Sigmoid colon (tissue), 4 donors: Measurements from ENCODE around the gene MAML3.

Experiments
- CTCF ChIP-seq, 4 experiments: fragments of 450-650 bp in 3 of 4; fragments of 200-600 bp in 1 of 4; IDR thresholded peaks; one replicate each; pipeline ENCODE4 v1.5.1; 2016 to 2019; ENCODE audit warnings: antibody characterized with exemption in 4 of 4, mild to moderate bottlenecking in 3 of 4, moderate library complexity in 2 of 4
- POLR2A ChIP-seq, 2 donors: fragments of 450-650 bp; IDR thresholded peaks; one replicate each; pipeline ENCODE4 v1.6.1; 2016; ENCODE audit warnings: antibody characterized with exemption in 2 of 2, mild to moderate bottlenecking in 2 of 2, moderate library complexity in 2 of 2
- POLR2AphosphoS5 ChIP-seq, 4 donors: sonication (generic); formaldehyde crosslinking; IDR thresholded peaks; one replicate each; pipeline ENCODE4 v1.6.1; 2017; ENCODE audit warnings: antibody characterized with exemption in 4 of 4

GRCh38 chr4:140027101-140027500 lies 126.9 kb downstream of the MAML3 start:
- TF ChIP-seq CTCF (IDR thresholded peaks at IDR 0.05), result no peak
- TF ChIP-seq POLR2A (IDR thresholded peaks at IDR 0.05), result no peak
- no peak for TF ChIP-seq POLR2AphosphoS5 (IDR thresholded peaks at IDR 0.05)
